KMS-11 (cell line): ENCODE results near the gene FRY.

ENCODE experiments used
- H2AFZ ChIP-seq: fragments of 200-600 bp; sonication (generic); 2 replicates; pipeline ENCODE4 v1.6.1; 2016; ENCODE audit warnings: antibody characterized with exemption, mixed run types, low read depth
- H3K27ac ChIP-seq: fragments of 200-600 bp; sonication (generic); 2 replicates; pipeline ENCODE4 v1.6.1; 2016; ENCODE audit warnings: mild to moderate bottlenecking, mixed run types
- H3K27me3 ChIP-seq: fragments of 200-600 bp; sonication (generic); 2 replicates; pipeline ENCODE4 v1.6.1; 2017; ENCODE audit warnings: mild to moderate bottlenecking, low read depth, mixed run types, moderate library complexity; ENCODE audit not compliant: insufficient read depth
- H3K36me3 ChIP-seq: fragments of 200-600 bp; sonication (generic); 2 replicates; pipeline ENCODE4 v1.6.1; 2017; ENCODE audit warnings: mild to moderate bottlenecking, mixed run types; ENCODE audit not compliant: insufficient read depth
- H3K4me1 ChIP-seq: fragments of 200-600 bp; sonication (generic); 2 replicates; pipeline ENCODE4 v1.6.1; 2016; ENCODE audit warnings: mild to moderate bottlenecking, low read depth, mixed run types; ENCODE audit not compliant: poor library complexity, severe bottlenecking
- H3K4me2 ChIP-seq: fragments of 200-600 bp; sonication (generic); 2 replicates; pipeline ENCODE4 v1.7.0; 2016; ENCODE audit warnings: mild to moderate bottlenecking, mixed run types
- H3K4me3 ChIP-seq: fragments of 200-600 bp; sonication (generic); IDR thresholded peaks from 2 replicates; pipeline ENCODE4 v1.6.1; 2017; ENCODE audit warnings: low read depth, low read length, mixed read lengths; ENCODE audit not compliant: insufficient read depth
- H3K79me2 ChIP-seq: fragments of 200-600 bp; sonication (generic); 2 replicates; pipeline ENCODE4 v1.6.1; 2016; ENCODE audit warnings: low read depth, mixed run types; ENCODE audit not compliant: insufficient read depth
- H3K9ac ChIP-seq: fragments of 200-600 bp; sonication (generic); 2 replicates; pipeline ENCODE4 v1.6.1; 2016; ENCODE audit warnings: mild to moderate bottlenecking, mixed run types
- H4K20me1 ChIP-seq: fragments of 200-600 bp; sonication (generic); 2 replicates; pipeline ENCODE4 v1.6.1; 2016; ENCODE audit warnings: mild to moderate bottlenecking, mixed run types; ENCODE audit not compliant: insufficient read depth
- CTCF ChIP-seq: fragments of 200-600 bp; sonication (generic); conservative IDR thresholded peaks from 2 replicates; pipeline ENCODE4 v1.6.1; 2017; ENCODE audit warnings: low read depth, mild to moderate bottlenecking, antibody characterized with exemption, low read length, moderate library complexity, mixed read lengths

Gene FRY

GRCh38 chr13:32150239-32150638 is 118.7 kb downstream of the FRY start:
- TF ChIP-seq CTCF: no peak
- H3K4me3 ChIP-seq: no peak overlapping the region
- no peaks in the 10 kb centered on the region for H3K4me1 ChIP-seq
- H2AFZ ChIP-seq: no peak overlapping the region
- H3K79me2 ChIP-seq: no peaks in the 10 kb centered on the region
- no peak overlapping the region for H3K27ac ChIP-seq
- no peaks in the 10 kb centered on the region for H3K36me3 ChIP-seq
- no peaks in the 10 kb centered on the region for H4K20me1 ChIP-seq
- H3K27me3 ChIP-seq: no peaks in the 10 kb centered on the region
- H3K9ac ChIP-seq: no peak overlapping the region
- H3K4me2 ChIP-seq: no peak overlapping the region

GRCh38 chr13:32150794-32151193 is 119.2 kb downstream of the FRY start:
- Histone ChIP-seq H4K20me1 (no peaks in the 10 kb centered on the region), H3K4me3 (no peak overlapping the region), H3K36me3 (no peaks in the 10 kb centered on the region), H2AFZ (no peak overlapping the region), H3K4me1 (no peaks in the 10 kb centered on the region), H3K4me2 (no peak overlapping the region), H3K27me3 (no peaks in the 10 kb centered on the region), H3K27ac (no peak overlapping the region), H3K79me2 (no peaks in the 10 kb centered on the region), H3K9ac (no peak overlapping the region)
- no peak for TF ChIP-seq CTCF

DNA sequence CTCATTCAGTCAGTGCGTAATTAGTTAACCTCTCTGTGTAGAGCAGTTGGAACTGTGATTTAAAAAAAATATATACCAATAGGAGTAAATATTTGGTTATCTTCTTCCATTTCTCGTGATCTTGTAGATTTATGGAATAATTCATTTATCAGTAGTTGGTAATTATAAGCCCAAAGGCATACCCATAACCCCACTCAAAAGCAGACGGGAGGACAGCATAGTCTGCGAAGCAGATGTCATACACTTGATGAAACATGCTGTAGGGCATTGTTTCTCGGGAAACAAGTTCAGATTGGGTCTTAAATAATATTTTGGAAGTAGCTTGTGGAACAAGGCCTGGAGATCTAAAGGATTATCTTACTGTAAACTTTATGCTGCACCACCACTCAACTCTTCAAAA is 119.7 kb downstream of the FRY start:
- Histone ChIP-seq H3K4me3 (no peak overlapping the region), H3K4me2 (no peak overlapping the region), H3K9ac (no peak overlapping the region), H4K20me1 (no peaks in the 10 kb centered on the region), H3K79me2 (no peaks in the 10 kb centered on the region), H3K27me3 (no peaks in the 10 kb centered on the region), H3K36me3 (no peaks in the 10 kb centered on the region), H3K4me1 (no peaks in the 10 kb centered on the region), H3K27ac (no peak overlapping the region), H2AFZ (no peak overlapping the region)
- TF ChIP-seq CTCF: no peak

- H2AFZ ChIP-seq: no peak overlapping the region
- H3K27ac ChIP-seq: no peak overlapping the region
- H3K36me3 ChIP-seq: no peaks in the 10 kb centered on the region
- H3K9ac ChIP-seq: no peak overlapping the region
- no peaks in the 10 kb centered on the region for H3K27me3 ChIP-seq
- no peaks in the 10 kb centered on the region for H3K79me2 ChIP-seq
- H3K4me2 ChIP-seq: no peak overlapping the region
- H3K4me3 ChIP-seq: no peak overlapping the region
- TF ChIP-seq CTCF: no peak
- H3K4me1 ChIP-seq: no peaks in the 10 kb centered on the region
- no peaks in the 10 kb centered on the region for H4K20me1 ChIP-seq
These were observed 121.5 kb downstream of the FRY start for GRCh38 chr13:32153056-32153455.
